ENCODE results near the gene RCAN1.

The RCAN1 gene

GRCh38 chr21:34598931-34599400, 15.9 kb downstream of the RCAN1 start:
- DNase-seq = no peak

GRCh38 chr21:34597406-34597805, 17.5 kb downstream of the RCAN1 start:
- DNase-seq = no peak

- no peak for DNase-seq
Observed at GRCh38 chr21:34596561-34597271, 18.2 kb downstream of the RCAN1 start.

GRCh38 chr21:34595457-34595856, 19.5 kb downstream of the RCAN1 start:
- no peak for DNase-seq

- no peak for DNase-seq
Observed at GRCh38 chr21:34594566-34595234, 20.2 kb downstream of the RCAN1 start.

- DNase-seq = no peak
Observed at GRCh38 chr21:34593954-34594531, 20.9 kb downstream of the RCAN1 start.

- DNase-seq = no peak
Observed at GRCh38 chr21:34593423-34593822, 21.5 kb downstream of the RCAN1 start.

GRCh38 chr21:34592120-34592955, 22.6 kb downstream of the RCAN1 start:
- no peak for DNase-seq

GRCh38 chr21:34590520-34590919, 24.4 kb downstream of the RCAN1 start:
- DNase-seq = no peak

GRCh38 chr21:34589511-34590282, 25.2 kb downstream of the RCAN1 start:
- DNase-seq = no peak

GRCh38 chr21:34583926-34584563, 30.9 kb downstream of the RCAN1 start:
- DNase-seq = no peak

- peak; percentile 49 to 73 for DNase-seq
Observed at GRCh38 chr21:34582506-34583150, 32.3 kb downstream of the RCAN1 start.

GRCh38 chr21:34580181-34580700, 34.7 kb downstream of the RCAN1 start:
- no peak for DNase-seq

- DNase-seq = peak; percentile 50 to 60
Observed at GRCh38 chr21:34579411-34579810, 35.5 kb downstream of the RCAN1 start.

GRCh38 chr21:34576041-34576511, 38.8 kb downstream of the RCAN1 start:
- peak in 1 of 2 donors; percentile 21 for DNase-seq

GRCh38 chr21:34574601-34575529, 40.0 kb downstream of the RCAN1 start:
- no peak for DNase-seq

- DNase-seq = no peak
Observed at GRCh38 chr21:34571994-34572393, 42.9 kb downstream of the RCAN1 start.

- peak; percentile 70 to 91 for DNase-seq
Observed at GRCh38 chr21:34570313-34570712, 44.6 kb downstream of the RCAN1 start.

- DNase-seq = no peak
Observed at GRCh38 chr21:34569381-34569979, 45.4 kb downstream of the RCAN1 start.

Data from inflammatory macrophage treated with lipopolysaccharide for 1 hour (primary cell).